Astrocyte of the hippocampus (primary cell): ENCODE results near the gene INS.
"Not testable (repeated sequence)": the region's sequence is repeated elsewhere in the genome, so short reads cannot be mapped to it uniquely, and the experiment has no call there.

Experiments
- DNase-seq: peaks from one replicate; pipeline ENCODE4 v3.0.0; 2011; ENCODE audit warnings: low read depth, low spot score

The INS gene

DNA sequence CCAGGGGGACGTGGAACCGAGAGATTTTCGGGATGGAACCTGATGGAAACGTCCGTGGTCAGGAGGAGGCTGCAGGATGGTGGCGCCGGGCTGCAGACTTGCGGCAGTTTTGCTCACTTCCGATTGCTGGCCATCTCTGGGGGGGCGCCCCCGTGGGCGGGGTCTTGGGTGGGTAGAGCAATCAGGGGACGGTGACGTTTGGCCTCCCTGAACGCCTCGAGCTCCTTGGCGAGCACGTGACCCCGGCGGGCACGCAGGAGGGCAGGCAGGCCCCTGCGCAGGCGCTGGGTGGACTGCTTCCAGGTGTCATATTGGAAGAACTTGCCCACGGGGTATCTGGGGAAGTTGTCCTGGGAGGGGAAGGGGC, 28.2 kb downstream of the INS start:
- no peak for DNase-seq

DNA sequence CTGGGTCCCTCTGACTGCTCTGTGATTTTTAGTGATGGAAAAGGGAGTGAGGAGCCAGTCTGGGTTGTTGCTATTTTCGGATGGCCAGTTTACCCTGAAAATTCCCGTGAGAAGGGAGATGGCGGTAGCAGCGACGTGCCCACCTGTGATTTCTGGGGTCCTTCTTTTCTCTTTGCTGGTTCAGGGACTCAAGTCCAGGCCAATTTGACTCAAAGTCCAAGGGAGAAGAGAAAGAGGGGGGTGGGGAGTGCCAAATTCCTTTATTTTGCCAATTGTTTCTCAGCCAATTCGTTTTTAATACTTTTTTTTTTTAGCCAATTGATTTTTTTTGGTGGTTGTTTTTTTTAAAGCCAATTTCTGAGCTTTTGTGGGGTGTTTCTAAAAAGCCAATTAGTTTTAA, 28.8 kb downstream of the INS start:
- DNase-seq, result no peak

GRCh38 chr11:2131371-2132236, 29.4 kb downstream of the INS start:
- DNase-seq, result no peak

- DNase-seq, result no peak
Measured at GRCh38 chr11:2130881-2131352, 30.1 kb downstream of the INS start.

DNA sequence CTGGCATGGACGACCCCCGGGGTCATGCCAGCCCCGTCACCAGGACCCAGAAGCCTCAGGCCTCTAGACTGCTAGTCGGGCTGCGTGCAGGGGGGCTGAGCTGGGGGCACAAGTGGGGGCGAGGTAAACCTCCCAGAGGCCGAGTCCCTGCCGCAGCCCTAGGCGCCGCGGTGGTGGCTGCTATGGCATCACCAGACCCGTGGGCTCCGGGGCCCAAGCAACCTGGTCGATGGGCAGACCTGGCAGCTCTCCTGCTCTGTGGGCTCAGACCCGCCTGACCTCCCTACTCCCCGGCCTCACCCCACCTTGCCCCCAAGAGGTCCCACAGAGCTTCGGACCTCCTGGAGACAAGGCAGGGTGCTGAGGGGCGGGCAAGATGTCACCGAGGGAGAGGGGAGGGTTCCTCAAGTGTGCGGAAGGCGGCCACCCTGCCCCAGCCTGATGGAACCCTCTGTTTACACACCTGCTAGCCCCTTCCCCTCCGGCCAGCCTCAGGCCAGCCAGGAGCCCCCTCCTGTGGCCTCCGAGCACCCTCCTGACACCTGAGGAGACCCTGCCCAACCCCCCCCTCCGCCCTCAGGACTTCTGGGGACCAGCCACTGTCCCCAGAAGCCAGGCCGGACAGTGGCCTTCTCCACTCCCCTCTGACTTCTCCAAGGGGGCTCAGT, 31.2 kb downstream of the INS start:
- no peak for DNase-seq

DNA sequence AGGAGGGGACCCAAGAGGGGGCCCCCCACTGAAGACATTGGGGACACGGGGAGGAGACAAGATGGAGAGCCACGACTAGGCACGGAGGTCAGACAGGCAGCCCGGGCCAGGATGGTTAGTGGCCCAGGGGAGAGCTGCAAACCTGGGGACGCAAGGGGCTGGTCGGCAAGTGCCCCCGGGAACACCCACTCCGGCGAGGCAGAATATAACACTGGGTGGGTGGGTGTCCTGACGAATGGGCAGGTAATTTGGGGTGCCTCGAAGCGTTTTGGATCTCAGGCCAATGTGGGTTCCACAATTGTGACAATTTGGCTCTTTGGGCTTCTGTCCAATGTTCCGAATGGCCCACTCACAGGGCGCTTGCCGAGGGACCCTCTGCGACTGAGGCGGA, 31.7 kb downstream of the INS start:
- no peak for DNase-seq

- no peak for DNase-seq
Measured at GRCh38 chr11:2128511-2129307, 32.3 kb downstream of the INS start.

DNA sequence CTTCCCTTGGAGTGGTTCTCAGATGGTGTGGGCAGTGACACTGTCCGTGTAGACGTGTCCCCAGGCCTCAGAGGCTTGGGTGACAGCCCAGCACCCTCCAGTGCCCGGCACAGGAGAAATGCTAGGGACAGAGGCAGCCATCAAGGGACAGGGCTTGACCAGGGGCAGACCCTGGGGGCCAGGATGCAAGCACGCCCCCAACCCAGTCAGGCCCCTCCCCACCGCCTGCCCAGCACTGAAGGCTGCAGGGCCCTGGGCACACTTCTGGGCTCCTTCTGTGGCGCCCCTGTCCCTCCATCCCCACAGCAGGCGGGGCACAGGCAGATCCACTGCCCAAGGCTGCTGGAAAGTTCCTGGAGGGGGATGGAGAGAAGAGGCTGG, 32.9 kb downstream of the INS start:
- DNase-seq, result no peak

GRCh38 chr11:2127482-2128129, 33.4 kb downstream of the INS start:
- DNase-seq, result no peak

DNA sequence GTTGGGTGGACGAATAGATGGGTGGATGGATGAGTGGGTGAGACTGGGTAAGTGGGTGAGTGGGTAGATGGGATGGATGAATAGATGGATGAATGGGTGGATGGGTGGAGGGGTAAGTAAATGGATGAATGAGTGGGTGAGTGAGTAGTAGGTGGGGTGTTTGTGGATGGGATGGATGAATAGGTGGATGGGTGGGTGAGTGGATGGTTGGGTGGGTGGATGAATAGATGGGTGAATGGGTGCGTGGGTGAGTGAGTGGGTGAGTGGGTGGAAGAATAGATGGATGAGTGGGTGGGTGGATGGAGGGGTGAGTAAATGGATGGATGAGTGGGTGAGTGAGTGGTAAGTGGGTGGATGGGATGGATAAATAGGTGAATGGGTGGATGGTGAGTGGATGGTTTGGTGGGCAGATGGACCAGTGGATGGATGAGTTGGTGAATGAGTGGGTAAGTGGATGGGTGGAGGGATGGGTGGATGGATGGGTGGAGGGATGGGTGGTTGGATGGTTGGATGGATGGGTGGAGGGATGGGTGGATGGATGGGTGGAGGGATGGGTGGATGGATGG, 34.4 kb downstream of the INS start:
- DNase-seq, result no peak

DNA sequence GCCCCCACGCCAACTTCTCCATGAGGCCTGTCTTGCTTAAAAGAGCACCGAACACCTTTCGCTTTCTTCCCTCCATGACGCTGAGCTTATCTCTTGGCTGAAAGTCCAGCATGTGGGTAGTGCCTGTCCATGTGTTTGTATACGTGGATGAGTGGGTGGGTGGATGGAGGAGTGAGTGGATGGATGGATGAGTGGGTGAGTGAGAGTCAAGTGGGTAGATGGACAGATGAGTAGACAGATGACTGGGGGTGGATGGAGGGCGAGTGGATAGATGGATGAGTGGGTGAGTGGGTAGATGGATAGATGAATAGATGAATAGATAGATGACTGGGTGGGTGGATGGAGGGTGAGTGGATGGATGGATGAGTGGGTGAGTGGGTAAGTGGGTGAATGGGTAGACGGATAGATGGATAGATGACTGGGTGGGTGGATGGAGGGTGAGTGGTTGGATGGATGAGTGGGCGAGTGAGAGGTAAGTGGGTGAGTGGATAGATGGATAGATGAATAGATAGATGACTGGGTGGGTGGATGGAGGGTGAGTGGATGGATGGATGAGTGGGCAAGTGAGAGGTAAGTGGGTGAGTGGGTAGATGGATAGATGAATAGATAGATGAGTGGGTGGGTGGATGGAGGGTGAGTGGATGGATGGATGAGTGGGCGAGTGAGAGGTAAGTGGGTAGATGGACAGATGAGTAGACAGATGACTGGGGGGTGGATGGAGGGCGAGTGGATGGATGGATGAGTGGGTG, 36.1 kb downstream of the INS start:
- not testable (repeated sequence) for DNase-seq

DNA sequence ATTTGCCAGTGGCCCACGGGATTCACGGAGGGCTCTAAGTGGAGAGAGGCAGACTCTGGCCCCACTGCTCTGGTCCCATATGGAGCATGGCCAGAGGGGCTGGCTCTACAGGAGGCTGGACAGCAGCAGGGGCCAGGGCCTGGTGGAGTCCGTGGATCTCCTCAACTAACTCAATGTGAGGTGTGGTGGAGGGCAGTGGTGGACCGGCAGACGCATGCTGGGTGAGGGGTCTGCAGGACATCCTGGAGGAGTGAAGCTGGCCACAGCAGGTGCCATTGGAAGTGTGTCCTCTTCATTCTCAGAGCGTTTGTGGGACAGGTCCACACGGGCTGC, 37.4 kb downstream of the INS start:
- no peak for DNase-seq

GRCh38 chr11:2122907-2123627, 37.9 kb downstream of the INS start:
- peak; percentile 45 for DNase-seq

GRCh38 chr11:2122222-2122906, 38.6 kb downstream of the INS start:
- peak; percentile 93 for DNase-seq

DNA sequence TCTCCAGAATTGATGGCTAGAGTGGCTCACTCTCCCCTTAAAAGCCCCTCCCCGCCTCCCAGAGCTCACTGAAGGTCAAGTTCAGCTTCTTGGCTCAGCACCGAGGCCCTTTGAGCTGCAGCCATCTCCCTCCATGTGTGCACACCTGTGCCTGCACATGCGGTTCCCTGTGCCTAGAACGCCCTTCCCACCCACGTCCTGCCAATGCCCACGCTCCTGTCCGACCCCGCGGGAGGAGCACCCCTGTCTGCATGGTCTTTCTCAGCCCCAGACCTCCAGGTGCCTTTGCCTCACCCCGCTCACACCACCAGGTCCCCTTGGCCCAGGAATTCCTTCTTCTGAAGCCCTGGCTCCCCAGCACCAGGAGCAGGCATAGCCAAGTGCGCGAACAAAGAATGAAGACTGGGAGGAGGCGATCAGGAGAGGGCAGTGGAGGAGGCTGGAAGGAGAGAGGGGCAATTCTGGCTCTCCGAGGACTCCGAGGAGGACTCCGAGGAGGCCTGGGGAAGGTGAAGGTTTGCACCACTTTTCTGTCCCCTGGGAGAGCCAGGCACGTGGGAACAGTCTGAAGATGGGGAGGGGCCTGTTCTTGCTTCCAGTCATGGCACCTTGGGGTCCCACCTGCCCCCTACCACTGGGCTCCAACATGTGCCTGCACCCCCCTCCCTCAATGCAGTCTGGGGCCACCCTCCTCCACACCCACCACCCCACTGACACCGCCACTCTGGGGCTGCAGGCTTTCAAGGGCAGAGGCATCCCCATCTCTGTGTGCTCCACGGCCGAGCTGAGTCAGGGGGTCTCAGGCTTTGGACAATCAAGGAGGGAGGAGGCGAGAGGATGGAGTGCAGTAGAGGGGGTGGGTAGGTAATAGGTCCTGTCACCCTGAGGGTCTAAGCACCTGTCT, 39.5 kb downstream of the INS start:
- no peak for DNase-seq

DNA sequence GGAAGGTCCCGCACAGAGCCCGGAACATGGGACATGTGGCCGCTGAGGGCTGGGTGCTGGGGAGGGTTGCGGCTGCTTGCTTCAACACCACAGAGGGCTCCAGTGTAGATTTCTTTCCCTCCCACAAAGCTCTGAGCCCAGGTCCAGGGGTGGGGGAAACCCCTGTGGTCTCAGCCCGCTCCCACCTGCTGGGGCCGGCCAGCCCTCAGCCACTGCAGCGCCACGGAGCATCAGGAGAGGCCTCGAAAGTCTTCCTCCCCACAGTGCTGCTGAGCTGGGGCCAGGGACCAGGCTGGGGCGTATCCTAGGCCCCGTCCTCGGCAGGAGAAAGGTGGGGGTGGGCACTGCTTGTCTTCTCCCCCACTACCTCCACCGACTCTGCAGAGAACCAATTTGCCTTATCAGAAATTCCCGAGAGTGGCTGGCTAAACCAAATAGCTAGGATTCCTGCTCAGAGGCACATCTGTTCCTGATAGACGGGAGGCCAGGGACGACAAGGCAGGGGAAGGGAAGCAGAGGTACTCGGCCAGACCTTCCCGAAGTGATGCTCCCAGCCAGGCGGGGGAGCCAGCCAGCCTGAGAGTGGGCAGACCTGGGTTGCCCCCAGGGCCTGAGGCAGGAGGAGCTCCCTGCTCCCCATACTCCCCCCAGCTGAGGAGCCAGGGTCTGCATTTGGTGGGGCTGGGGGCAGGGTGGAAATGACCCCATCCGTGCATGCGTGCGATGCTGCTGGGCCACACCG, 40.5 kb downstream of the INS start:
- DNase-seq, result peak; percentile 42

DNA sequence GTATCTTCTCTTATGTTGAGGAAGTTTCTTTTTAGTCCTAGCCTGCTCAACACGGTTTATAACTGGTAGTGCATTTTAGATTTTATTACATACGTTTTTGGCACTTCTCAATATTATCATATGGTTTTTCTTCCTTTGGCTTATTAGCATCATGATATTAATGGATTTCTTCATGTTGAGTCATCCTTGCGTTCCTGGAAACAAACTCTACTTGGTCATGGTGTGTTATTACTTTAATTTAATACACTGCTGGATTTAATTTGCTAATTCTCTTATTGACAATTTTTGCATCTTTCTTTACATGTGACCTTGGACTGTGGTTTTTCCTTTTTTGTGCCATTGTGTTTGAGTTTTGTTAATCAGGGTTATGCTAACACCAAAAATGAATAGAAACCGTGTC, 42.3 kb downstream of the INS start:
- no peak for DNase-seq

DNA sequence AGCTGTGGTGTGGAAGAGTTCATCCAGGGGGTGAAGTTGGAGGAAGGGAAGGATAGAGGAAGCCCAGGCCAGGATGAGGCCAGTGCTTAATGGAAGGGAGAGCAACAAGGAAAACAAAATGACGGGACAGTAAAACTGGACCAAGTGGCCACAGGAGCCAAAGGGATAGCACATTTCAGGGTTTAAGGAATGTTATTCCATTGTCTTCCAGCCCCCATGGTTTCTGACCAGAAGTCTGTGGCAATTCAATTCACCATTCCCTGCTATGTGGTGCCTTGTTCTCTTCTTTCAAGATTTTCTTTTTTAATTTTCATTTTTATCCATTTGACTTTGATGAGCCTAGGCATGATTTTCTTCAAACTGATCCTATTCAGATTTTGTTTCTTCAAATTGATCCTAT, 44.3 kb downstream of the INS start:
- DNase-seq, result no peak
